ENCODE measurements around the gene STK38.
A peak's percentile ranks its signal among the peaks of the same experiment; 100 is the strongest.

The STK38 gene

GRCh38 chr6:36571122-36572043 is 24.1 kb upstream of the STK38 start:
- TF ChIP-seq, protein P1, sequence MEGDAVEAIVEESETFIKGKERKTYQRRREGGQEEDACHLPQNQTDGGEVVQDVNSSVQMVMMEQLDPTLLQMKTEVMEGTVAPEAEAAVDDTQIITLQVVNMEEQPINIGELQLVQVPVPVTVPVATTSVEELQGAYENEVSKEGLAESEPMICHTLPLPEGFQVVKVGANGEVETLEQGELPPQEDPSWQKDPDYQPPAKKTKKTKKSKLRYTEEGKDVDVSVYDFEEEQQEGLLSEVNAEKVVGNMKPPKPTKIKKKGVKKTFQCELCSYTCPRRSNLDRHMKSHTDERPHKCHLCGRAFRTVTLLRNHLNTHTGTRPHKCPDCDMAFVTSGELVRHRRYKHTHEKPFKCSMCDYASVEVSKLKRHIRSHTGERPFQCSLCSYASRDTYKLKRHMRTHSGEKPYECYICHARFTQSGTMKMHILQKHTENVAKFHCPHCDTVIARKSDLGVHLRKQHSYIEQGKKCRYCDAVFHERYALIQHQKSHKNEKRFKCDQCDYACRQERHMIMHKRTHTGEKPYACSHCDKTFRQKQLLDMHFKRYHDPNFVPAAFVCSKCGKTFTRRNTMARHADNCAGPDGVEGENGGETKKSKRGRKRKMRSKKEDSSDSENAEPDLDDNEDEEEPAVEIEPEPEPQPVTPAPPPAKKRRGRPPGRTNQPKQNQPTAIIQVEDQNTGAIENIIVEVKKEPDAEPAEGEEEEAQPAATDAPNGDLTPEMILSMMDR (IDR thresholded peaks at IDR 0.05; ENCODE audit: insufficient read depth, low read length), result no peak
- TF ChIP-seq REST (IDR thresholded peaks at IDR 0.05; ENCODE audit: insufficient replicate concordance, low read depth), result no peak
- no peak for TF ChIP-seq GABPA (IDR thresholded peaks at IDR 0.05; ENCODE audit: low read depth)
- H3K4me3 ChIP-seq (replicated peaks; ENCODE audit: insufficient read depth, low read length), result no peak overlapping the region
- H3K27ac ChIP-seq (replicated peaks), result no peak overlapping the region
- no peak for DNase-seq (ENCODE audit: low read depth in 1 of 2, low spot score in 1 of 2)
- H3K27me3 ChIP-seq (ENCODE audit: insufficient read depth, poor library complexity, severe bottlenecking), result no peaks in the 10 kb centered on the region

DNA sequence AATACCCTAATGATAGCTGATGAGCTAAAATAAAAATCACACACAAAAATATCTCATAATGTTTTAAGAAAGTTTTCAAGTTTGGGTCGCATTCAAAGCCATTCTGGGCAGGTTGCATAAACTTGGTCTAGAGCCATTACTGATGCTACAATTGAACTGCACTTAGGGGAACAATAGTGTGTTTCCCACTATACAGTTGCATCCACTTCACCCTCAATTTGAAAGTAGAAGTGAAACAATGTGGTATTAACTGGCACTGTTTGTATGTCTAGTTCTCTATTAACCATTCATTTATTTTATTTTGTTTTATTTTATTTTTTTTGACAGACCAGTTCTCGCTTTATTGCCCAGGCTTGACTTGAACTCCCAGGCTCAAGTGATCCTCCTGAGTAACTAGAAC is 23.0 kb upstream of the STK38 start:
- DNase-seq (ENCODE audit: low read depth in 1 of 2, low spot score in 1 of 2), result no peak
- Histone ChIP-seq H3K27ac (replicated peaks) (no peak overlapping the region), H3K4me3 (replicated peaks; ENCODE audit: insufficient read depth, low read length) (no peak overlapping the region), H3K27me3 (ENCODE audit: insufficient read depth, poor library complexity, severe bottlenecking) (no peaks in the 10 kb centered on the region)
- no peak for TF ChIP-seq SPI1 (IDR thresholded peaks at IDR 0.05; ENCODE audit: borderline replicate concordance, low read depth)
- TF ChIP-seq, protein P1 (IDR thresholded peaks at IDR 0.05; ENCODE audit: insufficient read depth, low read length), result no peak
- TF ChIP-seq REST (IDR thresholded peaks at IDR 0.05; ENCODE audit: insufficient replicate concordance, low read depth), result no peak
- TF ChIP-seq POLR2AphosphoS5 (IDR thresholded peaks at IDR 0.05; ENCODE audit: low read depth), result no peak
- TF ChIP-seq GABPA (IDR thresholded peaks at IDR 0.05; ENCODE audit: low read depth), result no peak

DNA sequence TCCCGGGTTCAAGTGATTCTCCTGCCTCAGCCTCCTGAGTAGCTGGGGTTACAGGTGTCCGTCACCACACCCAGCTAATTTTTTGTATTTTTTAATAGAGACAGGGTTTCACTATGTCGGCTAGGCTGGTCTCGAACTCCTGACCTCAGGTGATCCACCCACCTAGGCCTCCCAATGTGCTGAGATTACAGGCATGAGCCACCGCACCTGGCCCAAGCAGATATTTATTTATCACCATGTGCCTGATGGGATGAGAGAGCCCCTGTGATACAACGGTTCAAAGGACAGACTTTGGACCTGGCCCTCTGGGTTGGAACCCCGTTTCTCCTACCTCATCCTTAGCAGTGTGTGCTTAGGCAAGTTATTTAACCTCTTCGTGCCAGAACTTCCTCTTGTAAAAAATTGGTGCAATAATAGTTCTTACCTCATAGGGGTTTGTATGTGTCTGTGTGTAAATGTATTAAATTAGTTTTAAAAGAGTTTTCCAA is 19.2 kb upstream of the STK38 start:
- peak in 1 of 2 experiments; percentile 33 for DNase-seq (ENCODE audit: low read depth in 1 of 2, low spot score in 1 of 2)
- Histone ChIP-seq H3K4me3 (replicated peaks; ENCODE audit: insufficient read depth, low read length) (no peak overlapping the region), H3K27ac (replicated peaks) (no peak overlapping the region), H3K27me3 (ENCODE audit: insufficient read depth, poor library complexity, severe bottlenecking) (no peaks in the 10 kb centered on the region)
- no peak for TF ChIP-seq POLR2AphosphoS5 (IDR thresholded peaks at IDR 0.05; ENCODE audit: low read depth)
- TF ChIP-seq, protein P1 (IDR thresholded peaks at IDR 0.05; ENCODE audit: insufficient read depth, low read length), result no peak
